ENCODE data around the gene CHRM4.

CHRM4 gene

DNA sequence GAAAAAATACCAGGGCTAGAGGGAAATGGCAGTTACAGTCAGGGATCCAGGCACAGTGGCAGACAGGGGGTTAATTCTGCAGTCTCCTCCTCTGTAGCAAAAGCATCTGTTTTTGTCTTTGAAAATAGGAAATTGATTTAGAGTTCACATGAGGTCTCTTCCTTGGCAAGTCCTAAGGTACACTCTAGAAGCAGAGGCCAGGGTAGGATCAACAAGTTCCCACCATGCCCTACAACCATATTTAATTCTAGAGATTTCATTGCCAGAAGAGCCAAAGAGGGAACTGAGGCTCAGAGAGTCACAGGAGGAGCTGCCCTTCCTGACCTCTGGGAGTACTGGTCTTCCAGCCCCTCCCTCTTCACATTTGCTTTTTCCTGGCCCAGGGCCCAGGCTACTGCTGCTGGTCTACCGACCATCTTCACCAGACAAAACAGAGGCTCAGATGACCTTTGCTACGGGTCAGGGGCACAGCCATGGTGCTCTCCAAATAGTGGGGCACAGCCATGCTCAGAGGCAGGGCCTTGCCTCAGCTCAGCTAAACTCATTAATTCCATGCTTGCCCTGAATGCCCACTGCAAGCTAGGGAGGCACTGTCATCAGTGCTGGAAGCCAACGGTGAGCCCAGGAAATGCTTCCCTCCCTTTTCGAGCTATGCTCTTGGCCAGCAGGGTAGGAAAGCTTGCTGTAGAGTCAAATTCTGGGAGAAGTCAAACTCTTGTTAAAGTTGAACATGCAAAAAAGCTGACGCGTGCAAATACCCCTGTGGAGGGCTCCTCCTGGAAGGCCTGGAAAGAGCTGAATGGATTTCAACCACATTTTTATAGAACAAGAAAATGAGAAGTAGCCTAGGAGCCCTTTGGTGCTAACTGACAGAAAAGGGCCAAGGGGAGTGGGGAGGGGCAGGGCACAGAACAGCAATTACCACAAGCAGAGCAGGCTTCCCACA lies 11.7 kb upstream of the CHRM4 start:
- no peak for DNase-seq

DNA sequence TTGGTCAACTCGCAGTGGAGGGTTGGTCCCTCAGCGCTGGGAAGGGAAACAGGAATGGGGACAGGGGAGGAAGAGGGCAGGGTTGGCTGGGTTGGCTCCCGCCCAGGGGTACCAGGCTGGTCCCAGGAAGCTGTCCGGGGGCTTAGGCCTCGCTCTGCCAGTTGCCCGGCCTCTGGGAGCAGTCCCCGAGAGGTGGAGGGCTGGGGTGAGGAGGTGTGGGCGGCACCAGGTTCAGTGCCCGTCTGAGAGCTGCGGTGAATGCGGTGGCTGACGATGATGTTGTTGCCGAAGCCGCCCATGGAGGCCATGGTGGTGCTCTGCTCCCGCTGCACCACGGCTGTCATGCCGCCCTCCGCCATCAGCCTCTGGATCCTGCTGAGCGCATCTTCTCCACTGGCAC lies 6.0 kb upstream of the CHRM4 start:
- no peak for DNase-seq

DNA sequence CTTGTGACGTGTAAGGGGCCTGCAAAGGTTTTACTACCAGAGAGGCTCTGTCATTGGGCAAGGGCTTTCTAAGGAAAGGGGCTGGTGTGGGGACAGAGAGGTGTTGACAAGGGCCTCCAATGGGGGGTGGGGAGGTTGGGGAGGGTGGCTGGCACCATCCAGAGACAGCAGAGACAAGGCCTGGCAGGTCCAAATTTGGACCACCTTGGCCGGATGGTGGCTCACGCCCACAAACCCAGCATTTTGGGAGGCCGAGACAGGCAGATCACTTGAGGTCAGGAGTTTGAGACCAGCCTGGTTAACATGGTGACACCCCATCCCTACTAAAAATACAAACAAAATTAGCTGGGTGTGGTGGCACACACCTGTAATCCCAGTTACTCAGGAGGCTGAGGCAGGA lies 2.2 kb upstream of the CHRM4 start:
- no peak for DNase-seq

DNA sequence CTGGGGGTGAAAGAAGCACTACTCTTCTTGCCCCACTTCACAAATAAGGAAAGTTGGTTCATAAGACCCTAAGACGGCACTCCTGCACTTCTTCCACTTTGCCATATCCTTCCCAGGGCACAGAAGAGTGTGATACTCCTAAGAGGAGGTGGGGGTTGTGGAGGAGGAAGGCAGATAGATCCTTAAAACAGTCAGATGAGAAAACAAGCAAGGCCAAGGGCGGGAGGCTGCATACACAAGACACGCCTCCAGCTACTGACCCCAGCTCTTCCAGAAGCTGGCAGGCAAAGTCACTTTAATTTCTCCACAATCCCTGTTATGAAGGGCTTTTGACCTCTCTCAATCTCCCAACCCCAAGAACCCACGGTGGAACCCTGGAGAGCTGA lies 1.6 kb upstream of the CHRM4 start:
- DNase-seq: no peak

DNA sequence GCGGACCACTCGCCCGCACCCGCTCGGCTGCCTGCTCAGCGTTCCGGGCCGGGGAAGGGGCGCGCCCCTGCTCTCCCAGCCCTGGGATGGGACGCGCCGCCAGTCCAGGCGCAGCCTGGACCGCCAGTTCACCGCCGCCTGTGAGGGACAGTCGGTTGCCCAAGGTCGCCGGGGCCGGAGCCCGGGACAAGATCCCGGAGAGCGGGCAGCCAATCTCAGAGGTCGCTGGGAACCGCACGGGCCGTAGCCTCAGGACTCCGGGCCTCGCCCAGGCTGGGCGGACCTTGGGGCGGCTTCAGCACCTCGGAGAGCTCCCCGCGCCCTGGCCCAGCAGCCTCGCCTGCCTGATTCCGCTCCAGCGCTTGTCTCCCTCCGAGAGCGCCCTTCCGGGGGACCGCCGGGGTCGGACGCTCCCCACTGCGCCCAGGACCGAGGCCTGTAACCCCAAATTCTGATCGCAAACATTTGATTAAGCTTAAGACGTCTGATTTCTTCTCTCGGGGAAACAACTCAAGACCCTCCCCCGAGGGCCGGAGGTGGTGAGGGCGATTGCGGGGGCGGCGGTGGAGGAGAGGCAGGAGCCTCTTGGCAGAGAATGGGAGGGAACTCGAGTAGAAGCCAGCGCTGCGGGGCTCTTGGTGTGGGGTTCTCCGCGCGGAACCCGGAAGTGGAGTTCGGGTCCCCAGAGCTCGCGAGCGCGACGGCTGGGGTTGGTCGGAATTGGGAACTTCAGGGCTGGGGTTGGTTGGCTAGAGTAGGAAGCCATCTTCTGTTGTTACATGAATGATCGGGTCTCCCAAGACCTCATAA lies 1.1 kb upstream of the CHRM4 start:
- no peak for DNase-seq

DNA sequence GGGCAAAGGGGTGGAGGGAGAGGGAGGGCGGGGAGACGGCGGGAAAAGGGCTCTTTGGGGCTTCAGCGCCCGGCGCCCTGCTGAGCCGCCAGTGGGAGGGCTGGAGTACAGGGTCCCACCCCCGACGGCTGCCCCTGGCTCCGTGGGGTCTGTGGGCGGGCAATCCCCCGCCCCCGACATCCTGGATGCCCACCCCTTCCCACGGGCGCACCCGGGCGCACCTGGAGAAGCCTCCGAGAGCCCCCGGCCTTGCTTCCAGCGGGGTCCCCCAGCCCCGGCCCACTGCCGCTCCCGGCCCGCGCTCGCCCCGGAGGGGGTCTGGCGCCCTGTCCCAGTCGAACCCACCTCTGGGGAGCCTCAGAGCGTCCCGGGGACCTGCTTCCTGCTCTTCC lies 394 bp downstream of the CHRM4 start:
- DNase-seq: no peak

DNA sequence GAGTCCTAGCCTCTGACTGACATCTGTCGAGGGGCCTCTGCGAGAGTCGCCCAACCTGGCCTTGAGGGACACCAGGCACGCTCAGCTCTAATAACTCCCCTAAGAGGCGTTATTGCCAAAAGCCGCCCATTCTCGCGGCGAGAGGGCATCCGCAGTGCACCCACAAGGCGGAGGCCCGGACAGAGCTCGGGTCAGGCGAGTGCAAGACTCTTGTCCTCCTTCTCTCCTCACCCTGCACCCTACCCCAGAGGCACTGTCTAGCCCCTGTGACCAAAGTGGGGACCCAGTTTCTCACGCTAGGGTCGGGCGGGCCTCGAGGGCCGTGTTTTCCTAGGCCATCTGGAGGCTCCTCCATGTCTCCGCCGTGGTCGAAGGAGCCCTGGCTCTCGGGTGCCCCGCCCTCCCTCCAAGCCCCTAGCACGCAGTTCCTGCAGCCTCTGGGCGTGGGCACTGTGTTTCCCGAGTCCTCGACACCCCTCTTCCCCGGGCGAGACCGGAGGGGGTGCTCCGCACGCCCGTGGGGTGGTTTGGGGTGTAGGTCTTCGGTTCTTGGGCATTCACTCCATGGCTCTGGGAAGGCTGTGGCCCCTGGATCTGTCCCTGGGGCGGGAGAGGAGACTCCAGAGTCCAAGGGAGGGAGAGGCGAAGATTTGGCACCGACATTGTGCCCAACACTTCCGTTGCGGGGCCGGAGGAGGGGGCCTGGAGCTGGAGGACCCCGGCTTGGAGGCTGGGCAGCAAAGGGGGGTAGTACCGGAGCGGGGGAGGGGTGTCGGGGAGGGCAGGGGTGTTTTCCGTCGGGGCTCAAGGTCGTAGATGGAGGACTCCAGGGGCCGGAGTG lies 1.0 kb downstream of the CHRM4 start:
- no peak for DNase-seq

DNA sequence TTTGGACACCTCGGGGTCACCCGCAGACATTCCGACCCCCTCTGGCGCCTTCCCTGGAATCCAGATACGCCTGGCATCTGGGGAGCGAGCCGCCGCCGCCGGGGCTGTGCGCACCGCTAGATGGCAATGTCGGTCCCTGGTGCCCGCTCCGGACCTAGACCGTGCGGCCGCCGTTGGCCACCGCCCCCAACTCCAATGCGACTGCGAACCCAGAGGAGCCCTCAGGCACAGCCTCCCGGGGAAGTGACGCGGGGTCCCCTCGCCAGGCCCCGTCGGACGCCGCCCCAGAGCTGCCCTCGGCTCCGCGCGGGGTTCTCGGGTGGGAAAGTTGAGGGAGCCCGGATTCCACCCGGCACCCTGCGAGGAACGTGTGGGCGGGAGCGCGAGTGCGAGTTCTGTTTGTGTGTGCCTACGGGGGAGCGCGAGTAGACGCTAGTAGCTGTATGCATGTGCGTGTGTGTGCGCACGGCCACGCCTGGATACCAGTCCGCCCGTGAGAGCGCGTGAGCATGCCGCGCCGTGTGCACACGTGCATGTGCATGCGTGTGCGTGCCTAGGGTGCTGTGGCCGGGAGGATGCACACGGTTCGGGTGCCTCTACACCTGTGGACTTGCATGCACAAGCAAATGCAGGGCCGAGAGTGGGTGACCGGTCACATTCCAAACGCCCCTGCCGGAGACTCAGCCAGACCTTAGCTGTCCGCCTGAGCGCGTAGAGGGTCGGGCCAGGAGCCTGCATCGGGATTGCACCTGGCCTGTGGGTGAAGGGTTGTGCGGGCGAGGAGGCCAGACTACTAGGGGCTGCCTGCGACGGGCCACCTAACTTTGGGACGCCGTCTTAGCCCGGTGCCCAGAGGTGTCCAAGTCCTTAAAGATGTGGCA lies 1.9 kb downstream of the CHRM4 start:
- peak; percentile 79 to 82 for DNase-seq

DNA sequence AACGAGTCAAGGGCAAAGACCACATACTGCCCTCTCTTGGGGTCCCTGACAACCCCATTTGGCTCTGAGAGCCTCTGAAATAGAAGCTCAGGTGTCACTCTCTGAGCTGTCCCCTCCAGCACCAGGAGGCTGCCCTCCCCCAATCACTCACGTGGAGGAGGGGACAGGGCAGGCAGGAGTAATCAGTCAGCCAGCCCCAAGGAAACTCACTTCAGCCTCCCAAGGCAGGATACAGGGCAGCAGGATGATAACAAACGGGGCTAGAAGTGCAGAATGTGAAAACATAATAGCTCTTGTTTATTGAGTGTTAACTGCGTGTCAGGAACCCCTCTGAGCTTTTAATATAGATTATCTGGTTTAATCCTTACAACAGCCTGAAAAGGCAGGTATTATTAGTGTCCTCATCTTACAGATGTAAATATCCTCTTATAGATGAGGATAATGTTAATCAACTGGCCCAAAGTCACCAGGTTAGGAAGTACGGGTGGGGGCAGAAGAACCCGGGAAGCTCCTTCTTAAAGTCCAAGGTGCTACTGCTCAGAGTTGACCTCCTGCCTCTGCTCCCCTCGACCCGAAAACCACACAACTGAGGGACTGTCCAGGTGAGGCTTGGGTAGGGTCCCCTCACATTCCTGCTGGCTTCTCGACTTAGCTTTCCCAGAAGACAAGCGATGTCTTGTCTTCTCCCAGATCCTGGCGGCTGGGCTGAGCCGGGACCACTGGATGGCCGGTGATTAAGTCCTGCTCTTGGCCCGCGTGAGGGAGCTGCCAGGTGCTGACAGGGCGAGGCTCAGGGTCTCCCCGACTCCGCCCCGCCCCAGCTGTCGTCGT lies 2.7 kb downstream of the CHRM4 start:
- DNase-seq: no peak

DNA sequence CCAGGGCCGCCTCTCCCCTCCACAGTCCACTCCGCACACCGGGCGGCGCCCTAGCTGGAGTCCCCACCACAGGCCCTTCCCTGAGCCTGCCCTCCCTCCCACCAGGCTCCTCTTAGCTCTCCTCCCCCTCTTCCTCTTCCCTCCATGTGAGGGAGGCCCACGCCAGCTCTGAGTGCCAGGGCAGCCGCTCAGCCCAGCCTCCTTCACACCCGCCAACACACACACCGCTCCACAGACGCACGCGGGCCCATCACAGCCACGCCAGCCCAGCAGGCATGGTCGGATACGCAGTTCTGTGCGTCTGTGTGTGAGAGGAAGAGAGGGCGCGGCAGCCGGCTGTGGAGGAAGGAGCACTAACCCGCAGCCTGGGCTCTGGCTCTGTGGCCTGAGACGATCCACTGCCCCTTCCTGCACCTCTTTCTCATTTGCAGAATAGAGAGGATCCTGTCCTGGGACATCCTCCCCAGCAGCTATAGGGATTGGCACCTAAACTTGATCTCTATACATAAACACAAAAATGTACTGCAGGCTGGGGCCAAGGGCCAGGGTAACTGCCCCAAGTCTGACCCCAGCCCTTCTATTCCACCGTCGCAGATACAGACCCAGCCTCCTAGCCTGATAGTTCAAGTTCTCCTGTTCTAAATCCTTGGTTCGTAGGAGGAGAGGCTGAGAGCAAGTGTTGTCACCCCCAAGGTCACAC lies 3.5 kb downstream of the CHRM4 start:
- DNase-seq: no peak

DNA sequence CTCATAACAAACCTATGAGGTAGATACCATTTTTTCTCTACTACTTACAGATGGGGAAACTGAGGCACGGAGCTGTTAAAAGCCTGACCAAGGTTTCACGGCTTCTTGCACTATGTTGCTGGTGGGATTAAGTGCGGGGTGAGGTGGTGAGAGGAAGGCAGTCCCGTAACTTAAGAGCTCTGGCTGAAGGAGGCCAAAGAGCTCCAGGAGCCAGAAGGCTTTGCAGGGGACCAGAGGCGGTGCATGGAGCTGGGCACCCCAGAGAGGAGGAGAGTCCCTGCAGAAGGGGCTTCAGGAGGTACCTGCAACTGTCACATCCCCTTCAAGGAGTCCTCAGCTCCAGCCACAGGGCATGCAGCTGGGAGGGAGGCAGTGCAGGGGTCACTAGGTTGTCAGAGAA lies 4.1 kb downstream of the CHRM4 start:
- no peak for DNase-seq

DNA sequence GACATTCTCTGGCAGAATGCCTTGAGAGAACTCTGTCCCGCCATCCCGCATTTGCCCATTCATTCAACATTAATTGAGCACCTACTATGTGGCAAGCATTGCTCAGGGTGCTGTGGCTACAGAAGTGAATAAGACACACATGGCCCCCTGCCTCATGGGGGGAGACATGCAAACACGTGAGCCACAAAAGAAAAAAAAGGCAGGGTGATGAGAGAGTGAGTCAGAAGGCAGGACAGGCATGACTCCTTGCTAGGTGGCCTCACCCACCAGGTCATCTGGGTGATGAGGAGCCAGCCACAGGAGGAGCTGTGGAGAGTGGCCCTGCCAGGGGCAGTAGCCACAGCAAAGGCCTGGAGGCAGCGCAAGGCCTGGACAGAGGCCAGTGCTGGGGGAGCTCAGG lies 4.9 kb downstream of the CHRM4 start:
- no peak for DNase-seq

DNA sequence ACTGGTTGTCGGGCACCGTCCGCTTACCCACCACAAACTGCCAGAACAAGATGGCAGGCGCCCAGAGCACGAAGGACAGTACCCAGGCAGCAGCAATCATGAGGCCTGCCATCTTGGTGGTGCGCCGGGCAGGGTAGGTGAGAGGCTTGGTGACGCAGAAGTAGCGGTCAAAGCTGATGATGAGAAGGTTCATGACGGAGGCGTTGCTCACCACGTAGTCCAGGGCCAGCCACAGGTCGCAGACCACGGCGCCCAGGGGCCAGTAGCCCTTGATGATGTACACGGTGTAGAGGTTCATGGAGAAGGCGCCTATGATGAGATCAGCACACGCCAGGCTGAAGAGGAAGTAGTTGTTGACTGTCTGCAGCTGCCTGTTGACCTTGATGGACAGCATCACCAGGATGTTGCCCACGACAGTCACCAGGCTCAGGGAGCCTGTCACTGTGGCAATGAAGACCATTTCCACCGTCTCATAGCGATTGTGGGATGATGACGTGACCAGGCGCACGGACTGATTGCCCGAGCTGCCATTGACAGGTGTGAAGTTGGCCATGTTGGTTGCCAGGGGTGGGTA lies 5.5 kb downstream of the CHRM4 start:
- DNase-seq: no peak

DNA sequence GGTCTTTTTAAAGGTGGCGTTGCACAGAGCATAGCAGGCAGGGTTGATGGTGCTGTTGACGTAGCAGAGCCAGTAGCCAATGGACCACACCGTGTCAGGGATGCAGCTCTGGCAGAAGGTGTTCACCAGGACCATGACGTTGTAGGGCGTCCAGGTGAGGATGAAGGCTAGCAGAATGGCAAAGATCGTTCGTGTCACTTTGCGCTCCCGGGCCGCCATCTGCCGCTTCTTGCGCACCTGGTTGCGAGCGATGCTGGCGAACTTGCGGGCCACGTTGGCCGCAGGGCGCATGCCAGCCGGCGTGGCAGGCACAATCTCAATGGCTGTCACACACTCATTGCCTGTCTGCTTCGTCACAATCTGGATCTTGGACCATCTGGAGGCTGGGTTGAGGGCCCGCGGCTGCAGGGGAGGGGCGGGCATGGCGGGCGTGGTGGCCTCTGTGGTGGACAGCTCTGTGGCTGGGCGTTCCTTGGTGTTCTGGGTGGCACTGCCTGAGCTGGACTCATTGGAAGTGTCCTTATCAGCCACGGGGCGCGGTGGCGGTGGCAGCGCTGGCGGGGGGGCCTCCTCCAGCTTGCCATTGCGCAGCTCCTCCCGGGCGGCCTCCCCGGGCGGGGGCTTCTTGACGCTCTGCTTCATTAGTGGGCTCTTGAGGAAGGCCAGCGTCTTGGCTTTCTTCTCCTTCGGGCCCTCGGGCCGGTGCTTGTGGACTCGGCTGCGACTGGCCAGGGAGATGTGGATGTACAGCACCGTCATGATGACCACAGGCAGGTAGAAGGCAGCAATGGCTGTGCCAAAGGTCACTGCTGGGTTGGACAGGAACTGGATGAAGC lies 6.2 kb downstream of the CHRM4 start:
- DNase-seq: no peak

DNA sequence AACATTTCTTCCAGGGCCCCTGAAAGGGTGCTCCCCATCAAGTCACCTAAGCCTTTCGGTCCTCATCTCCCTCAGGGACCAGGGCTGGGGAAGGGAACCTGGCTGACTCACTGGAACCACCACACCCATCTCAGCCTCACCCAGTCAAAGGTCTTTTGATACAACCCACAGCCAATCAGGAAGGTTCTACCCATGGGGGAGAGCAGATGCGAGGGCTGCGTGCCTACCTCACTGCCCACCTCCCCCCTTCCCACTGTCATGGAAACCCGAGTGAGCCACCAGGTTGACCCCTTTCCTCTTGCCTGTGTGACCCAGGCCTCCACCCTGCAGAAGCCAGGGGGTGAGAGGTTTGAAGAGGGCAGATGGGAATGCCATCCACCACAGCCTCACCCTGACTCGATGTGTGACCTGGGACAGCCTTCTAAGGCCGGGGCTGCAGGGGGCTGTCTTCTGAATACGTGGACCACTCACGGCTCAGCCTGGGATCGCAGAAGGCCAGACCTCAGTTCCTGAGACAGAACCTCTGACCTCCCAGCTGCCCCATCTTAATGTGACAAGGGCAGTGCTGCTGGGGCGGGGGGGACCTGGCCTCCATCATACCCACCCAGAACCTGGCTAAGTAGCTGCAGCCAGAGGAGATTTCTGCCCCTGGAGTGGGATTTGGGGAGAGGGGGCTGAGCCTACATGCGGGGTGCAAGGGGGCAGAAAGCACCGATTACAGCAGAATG lies 7.4 kb downstream of the CHRM4 start:
- DNase-seq: no peak

DNA sequence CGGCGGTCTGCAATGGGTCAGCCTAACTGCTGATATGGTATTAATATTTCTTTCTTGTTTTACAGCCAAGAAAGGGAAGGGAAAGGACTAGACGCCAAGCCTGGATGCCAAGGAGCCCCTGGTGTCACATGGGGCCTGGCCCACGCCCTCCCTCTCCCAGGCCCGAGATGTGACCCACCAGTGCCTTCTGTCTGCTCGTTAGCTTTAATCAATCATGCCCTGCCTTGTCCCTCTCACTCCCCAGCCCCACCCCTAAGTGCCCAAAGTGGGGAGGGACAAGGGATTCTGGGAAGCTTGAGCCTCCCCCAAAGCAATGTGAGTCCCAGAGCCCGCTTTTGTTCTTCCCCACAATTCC lies 8.2 kb downstream of the CHRM4 start:
- no peak for DNase-seq

DNA sequence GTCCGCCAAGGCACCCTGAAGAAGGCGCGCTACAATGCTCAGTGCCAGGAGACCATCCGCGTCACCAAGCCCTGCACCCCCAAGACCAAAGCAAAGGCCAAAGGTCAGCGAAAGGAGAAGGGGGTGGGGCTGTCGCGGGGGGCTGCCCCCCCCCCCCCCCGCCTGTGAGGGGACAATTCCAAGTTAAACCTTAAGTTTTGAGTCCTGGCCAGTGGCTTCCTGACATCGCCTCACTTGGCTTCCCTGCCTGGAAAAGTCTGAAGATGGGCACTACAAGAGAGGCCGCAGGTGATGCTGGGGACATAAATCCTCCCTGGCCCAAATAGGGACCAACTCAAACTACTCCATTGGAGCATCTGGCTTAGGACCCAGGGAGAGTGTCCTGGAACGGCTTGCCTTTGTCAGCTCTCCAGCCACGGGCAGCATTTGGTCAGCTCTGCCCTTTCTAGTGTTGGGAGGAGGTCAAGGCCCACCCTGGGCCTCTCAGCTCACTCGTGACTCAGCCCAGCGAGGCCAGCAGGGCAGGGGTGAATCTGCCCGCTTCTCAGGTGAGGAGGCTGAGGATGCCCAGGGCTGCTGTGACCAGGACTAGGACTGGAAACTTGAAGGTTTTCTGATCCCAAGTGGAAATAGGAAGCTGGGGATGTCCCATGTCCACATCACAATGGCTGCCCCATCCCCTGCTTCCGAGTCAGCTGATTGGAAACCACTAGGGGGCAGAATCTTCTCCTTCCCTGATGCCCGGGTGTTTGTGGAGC lies 8.8 kb downstream of the CHRM4 start:
- peak; percentile 29 to 33 for DNase-seq
